Measurements from ENCODE around the gene FBXW10.
"Not testable (repeated sequence)": the region's sequence is repeated elsewhere in the genome, so short reads cannot be mapped to it uniquely, and the experiment has no call there.

FBXW10 gene

GRCh38 chr17:18816489-18817371 is 72.9 kb downstream of the FBXW10 start:
- TF ChIP-seq CTCF (conservative IDR thresholded peaks at IDR 0.05): peak; percentile 72
- peak overlapping the region; percentile 50; the same call in 1 of the 2 replicates for H3K27ac ChIP-seq

GRCh38 chr17:18821430-18821829 is 77.6 kb downstream of the FBXW10 start:
- not testable (repeated sequence) for H3K27ac ChIP-seq

- H3K27ac ChIP-seq: not testable (repeated sequence)
Observed at GRCh38 chr17:18827613-18828012, 83.8 kb downstream of the FBXW10 start.
